ENCODE measurements around the gene KCNG4. TPM values are rescaled to one million over a fixed set of nuclear protein-coding genes. Genes with fewer than 3 reads are reported as not detected.
A peak's percentile ranks its signal among the peaks of the same experiment; 100 is the strongest.
"Not testable (repeated sequence)": the region's sequence is repeated elsewhere in the genome, so short reads cannot be mapped to it uniquely, and the experiment has no call there.

KCNG4 gene
- total RNA-seq, 2 donors from 2014 or later = not detected

DNA sequence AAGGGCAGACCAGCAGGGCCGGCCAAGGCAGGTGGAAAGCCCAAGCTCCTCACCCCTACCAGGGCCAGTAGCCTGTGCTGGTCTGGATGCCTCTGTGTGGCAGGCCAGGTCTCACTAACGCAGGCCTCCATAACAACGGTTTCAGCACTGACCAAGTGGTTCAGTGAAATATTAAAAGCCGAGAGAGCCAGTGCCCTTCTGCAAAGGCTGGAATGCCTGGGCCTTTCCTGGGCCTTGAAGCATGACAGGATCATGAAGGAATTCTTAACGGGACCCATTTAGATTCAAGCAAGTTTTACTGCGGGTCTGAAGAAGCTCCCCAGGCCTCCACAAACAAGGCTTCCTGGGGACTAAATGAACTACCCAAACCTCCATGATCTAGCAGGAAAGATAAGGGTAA, 32.6 kb downstream of the KCNG4 start:
- intact Hi-C loops (cut with DNase I) = no loop called here
- no peaks in the 10 kb centered on the region for H3K4me1 ChIP-seq (replicated peaks)
- no peaks in the 10 kb centered on the region for H3K36me3 ChIP-seq
- H3K27ac ChIP-seq = no peak overlapping the region
- WGBS = 68% methylated on average over 6 of the region's 6 CpGs
- H3K4me3 ChIP-seq = no peak overlapping the region
- TF ChIP-seq, protein P1, sequence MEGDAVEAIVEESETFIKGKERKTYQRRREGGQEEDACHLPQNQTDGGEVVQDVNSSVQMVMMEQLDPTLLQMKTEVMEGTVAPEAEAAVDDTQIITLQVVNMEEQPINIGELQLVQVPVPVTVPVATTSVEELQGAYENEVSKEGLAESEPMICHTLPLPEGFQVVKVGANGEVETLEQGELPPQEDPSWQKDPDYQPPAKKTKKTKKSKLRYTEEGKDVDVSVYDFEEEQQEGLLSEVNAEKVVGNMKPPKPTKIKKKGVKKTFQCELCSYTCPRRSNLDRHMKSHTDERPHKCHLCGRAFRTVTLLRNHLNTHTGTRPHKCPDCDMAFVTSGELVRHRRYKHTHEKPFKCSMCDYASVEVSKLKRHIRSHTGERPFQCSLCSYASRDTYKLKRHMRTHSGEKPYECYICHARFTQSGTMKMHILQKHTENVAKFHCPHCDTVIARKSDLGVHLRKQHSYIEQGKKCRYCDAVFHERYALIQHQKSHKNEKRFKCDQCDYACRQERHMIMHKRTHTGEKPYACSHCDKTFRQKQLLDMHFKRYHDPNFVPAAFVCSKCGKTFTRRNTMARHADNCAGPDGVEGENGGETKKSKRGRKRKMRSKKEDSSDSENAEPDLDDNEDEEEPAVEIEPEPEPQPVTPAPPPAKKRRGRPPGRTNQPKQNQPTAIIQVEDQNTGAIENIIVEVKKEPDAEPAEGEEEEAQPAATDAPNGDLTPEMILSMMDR (IDR thresholded peaks at IDR 0.05) = no peak
- TF ChIP-seq POLR2A (IDR thresholded peaks at IDR 0.05) (no peak), POLR2AphosphoS5 (IDR thresholded peaks at IDR 0.05) (no peak)
- no peak for DNase-seq (ENCODE audit: low spot score)
- H3K9me3 ChIP-seq = no peaks in the 10 kb centered on the region
- no peaks in the 10 kb centered on the region for H3K27me3 ChIP-seq (replicated peaks; ENCODE audit: insufficient read depth)

DNA sequence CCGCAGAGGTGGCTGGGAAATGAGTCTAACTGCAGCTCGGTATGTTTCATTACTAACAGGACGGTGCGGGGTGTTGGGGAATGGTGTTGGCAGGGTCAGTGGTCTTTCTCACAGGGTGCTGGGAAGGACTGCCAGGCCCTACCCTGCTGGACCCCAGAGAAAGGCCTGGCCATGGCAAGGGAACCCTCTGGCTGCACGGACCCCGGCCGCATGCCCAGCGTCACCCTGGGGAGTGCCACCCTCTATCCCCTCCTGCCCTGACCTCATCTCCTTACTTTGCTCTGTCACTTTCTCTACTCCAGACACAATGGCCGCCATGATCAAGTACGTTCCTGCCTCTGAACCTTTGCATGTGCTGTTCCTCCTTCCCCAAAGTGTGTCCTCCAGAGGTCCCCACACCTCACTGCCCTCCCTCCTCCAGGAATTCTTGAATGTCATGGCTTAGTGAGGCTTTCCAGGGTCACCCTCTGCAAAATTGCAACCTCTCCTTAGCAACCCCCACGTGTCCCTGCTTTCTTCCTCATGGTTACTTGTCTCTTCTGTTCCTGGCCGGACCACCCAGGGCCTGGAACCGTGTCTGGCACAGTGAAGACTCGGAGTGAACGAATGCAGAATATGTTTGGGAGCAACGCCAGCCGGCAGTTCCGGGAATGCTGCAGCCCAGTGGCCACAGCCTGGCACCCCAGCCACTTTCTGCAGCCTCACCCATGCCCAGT, 33.7 kb downstream of the KCNG4 start:
- no peak for DNase-seq (ENCODE audit: low spot score)

DNA sequence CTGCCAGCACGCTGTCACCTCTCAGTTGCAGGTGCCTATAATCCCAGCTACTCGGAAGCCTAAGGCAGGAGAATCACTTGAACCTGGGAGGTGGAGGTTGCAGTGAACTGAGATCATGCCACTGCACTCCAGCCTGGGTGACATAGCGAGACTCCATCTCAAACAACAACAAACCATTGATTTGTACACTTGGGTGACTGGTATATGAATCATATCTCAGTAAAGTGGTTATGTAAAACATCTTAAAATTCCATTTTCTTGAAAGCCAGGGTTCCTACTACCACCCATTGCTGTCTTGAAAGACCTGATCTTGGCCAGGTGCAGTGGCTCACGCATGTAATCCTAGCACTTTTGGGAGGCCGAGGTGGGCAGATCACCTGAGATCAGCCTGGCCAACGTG, 34.7 kb downstream of the KCNG4 start:
- H3K27me3 ChIP-seq (replicated peaks; ENCODE audit: insufficient read depth); H3K4me1 ChIP-seq (replicated peaks); H3K36me3 ChIP-seq; H3K4me3 ChIP-seq; DNase-seq (ENCODE audit: low spot score); H3K9me3 ChIP-seq; H3K27ac ChIP-seq; intact Hi-C loops (cut with DNase I): not testable (repeated sequence)
- 94% methylated on average over 6 of the region's 6 CpGs for WGBS

More for the DNA sequence above, 33.7 kb downstream of the KCNG4 start:
- Histone ChIP-seq H3K27me3 (replicated peaks; ENCODE audit: insufficient read depth) (no peaks in the 10 kb centered on the region), H3K4me1 (replicated peaks) (no peaks in the 10 kb centered on the region), H3K36me3 (no peaks in the 10 kb centered on the region), H3K9me3 (no peaks in the 10 kb centered on the region), H3K4me3 (no peak overlapping the region), H3K27ac (no peak overlapping the region)
- 86% methylated on average over 18 of the region's 18 CpGs for WGBS
- intact Hi-C loops (cut with DNase I) = no loop called here
- TF ChIP-seq, protein P1 (IDR thresholded peaks at IDR 0.05) = no peak
- TF ChIP-seq POLR2AphosphoS5 (IDR thresholded peaks at IDR 0.05) (no peak), POLR2A (IDR thresholded peaks at IDR 0.05) (no peak)

DNA sequence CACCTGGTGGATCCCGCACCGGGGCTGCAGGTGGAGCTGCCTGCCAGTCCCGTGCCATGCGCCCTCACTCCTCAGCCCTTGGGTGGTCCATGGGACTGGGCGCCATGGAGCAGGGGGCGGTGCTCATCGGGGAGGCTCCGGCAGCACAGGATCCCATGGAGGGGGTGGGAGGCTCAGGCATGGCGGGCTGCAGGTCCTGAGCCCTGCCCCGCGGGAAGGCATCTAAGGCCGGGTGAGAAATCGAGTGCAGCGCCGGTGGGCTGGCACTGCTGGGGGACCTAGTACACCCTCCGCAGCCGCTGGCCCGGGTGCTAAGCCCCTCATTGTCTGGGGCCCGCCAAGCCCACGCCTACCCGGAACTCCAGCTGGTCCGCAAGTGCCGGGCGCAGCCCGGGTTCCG, 35.3 kb downstream of the KCNG4 start:
- WGBS = 98% methylated on average over 26 of the region's 26 CpGs
- H3K36me3 ChIP-seq; H3K4me1 ChIP-seq (replicated peaks); H3K27ac ChIP-seq; H3K9me3 ChIP-seq; H3K27me3 ChIP-seq (replicated peaks; ENCODE audit: insufficient read depth); H3K4me3 ChIP-seq; DNase-seq (ENCODE audit: low spot score); intact Hi-C loops (cut with DNase I): not testable (repeated sequence)

DNA sequence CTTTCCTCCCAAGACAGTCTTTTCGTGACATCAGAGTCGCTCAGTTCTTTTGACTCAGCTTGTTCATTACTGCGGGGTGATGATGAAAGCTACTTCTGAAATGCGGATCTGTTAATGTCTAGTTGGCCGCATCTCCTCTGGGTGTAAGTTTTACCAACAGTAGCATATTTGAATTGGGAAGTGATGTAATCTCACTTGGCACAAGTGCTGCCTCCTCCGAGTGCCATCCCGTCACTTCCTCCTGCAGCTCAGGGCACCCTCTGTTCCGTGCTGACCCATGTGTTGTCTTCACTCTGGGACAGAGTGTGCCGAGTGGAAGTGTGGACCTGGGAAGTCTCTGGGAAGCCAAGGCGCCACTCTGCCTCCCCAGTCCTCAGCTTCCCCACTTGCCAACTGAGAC, 40.0 kb downstream of the KCNG4 start:
- H3K27ac ChIP-seq = peak overlapping the region in 1 of 2 donors; percentile 46
- H3K4me3 ChIP-seq = no peak overlapping the region
- WGBS = 43% methylated on average over 10 of the region's 10 CpGs
- H3K27me3 ChIP-seq (replicated peaks; ENCODE audit: insufficient read depth) = no peaks in the 10 kb centered on the region
- H3K36me3 ChIP-seq = no peaks in the 10 kb centered on the region
- H3K9me3 ChIP-seq = no peaks in the 10 kb centered on the region
- H3K4me1 ChIP-seq (replicated peaks) = no peaks in the 10 kb centered on the region
- intact Hi-C loops (cut with DNase I) = no loop called here
- DNase-seq (ENCODE audit: low spot score) = peak; percentile 47
- TF ChIP-seq, protein P1 (IDR thresholded peaks at IDR 0.05) = no peak
- peak; percentile 65 for TF ChIP-seq POLR2AphosphoS5 (IDR thresholded peaks at IDR 0.05)

DNA sequence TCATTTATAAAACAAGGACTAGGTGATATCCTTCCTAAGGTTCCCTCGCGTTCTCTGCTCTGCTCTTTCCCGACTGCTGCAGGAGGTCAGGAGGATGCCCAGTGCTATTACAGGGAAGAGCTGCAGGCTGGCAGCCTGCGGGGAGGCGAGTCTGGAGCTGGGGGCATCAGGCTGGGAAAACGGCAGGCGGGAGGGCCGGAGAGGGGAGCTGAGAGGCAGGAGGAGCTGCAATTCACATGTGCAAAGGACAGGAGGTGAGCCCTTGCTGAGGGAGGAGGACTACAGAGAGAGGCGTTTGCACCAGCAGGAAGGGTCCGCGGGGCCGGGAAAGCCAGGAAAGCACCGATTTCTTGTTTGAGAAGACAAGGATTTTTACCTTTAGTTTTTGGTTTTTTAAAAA, 40.7 kb downstream of the KCNG4 start:
- intact Hi-C loops (cut with DNase I) = no loop called here

More for the DNA sequence above, 40.7 kb downstream of the KCNG4 start:
- Histone ChIP-seq H3K27me3 (replicated peaks; ENCODE audit: insufficient read depth) (no peaks in the 10 kb centered on the region), H3K9me3 (no peaks in the 10 kb centered on the region), H3K4me1 (replicated peaks) (no peaks in the 10 kb centered on the region), H3K4me3 (no peak overlapping the region), H3K36me3 (no peaks in the 10 kb centered on the region), H3K27ac (peak overlapping the region in 1 of 2 donors; percentile 46)
- TF ChIP-seq POLR2A (IDR thresholded peaks at IDR 0.05) (no peak), POLR2AphosphoS5 (IDR thresholded peaks at IDR 0.05) (no peak)
- TF ChIP-seq, protein P1 (IDR thresholded peaks at IDR 0.05) = no peak
- no peak for DNase-seq (ENCODE audit: low spot score)
- 68% methylated on average over 13 of the region's 13 CpGs for WGBS
